GM19452 (cell line): Measurements from ENCODE around the gene MLST8.
A peak's percentile ranks its signal among the peaks of the same experiment; 100 is the strongest.
"Not testable (repeated sequence)": the region's sequence is repeated elsewhere in the genome, so short reads cannot be mapped to it uniquely, and the experiment has no call there.

Experiments used
- ATAC-seq: cut with Tn5 transposase; IDR thresholded peaks from one replicate; pipeline ENCODE4 v1.9.1; 2021; ENCODE audit not compliant: unreplicated experiment

Gene MLST8

DNA sequence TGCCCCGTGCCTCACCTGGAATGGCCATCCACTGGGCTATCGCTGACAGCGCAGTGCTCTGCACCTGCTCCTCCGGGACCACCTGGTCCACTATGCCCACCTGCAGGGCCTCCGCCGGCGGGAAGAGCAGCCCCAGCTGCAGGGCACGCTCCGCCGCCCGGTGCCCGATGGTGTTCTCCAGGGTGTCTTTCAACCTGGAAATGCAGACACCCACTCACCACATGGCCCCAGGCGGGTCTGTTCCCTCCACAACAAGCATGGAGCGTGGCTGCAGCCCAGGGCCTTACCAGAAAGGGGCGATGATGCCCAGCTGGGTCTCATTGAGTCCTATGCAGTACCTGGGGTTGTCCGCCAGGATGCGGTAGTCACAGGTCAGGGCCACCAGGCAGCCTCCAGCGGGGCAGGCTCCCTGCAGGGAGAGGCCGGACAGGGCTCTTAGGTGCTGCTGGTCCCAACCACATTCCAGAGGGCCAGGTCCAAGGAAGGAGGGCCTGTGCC, 37.8 kb downstream of the MLST8 start:
- ATAC-seq, result no peak

GRCh38 chr16:2243781-2244180, 38.5 kb downstream of the MLST8 start:
- ATAC-seq, result no peak

- ATAC-seq, result no peak
Observed at GRCh38 chr16:2244301-2244700, 39.0 kb downstream of the MLST8 start.

DNA sequence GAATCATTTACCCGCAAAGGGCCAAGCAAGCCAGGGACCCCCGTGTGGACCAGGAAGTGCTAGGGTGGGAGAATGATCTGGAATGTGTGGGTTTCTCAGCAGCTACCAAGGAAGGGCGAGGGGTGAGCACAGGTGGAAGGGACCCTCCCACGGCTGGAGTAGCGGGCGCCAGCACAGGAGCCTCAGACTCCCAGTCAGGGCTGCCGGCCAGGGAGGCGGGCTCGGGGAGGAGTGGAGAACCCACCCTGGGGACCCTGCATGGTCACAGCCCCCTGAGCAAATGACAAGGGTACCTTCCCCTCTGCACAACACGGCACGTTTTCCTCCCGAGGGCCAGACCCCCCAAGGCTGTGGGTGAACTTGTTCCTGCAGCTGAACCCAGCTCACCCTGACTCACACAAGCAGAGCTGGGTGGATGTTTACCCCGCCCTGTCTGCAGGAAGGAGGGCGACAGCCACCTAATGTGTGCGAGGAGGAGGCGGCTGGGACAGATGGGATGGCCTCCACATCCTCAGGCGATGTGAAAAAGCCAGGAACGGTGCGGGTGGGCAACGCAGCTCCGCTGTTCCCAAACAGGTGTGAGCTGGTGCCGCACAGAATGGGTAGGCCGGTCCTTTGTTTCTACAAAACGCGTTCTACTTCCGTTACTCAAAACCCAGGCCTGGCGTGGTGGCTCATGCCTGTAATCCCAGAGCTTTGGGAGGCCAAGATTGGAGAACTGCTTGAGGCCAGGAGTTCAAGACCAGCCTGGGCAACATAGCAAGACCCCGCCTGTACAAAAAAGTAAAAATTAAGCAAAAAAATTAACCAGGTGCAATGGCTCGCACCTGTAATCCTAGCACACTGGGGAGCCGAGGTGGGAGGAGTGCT, 39.9 kb downstream of the MLST8 start:
- ATAC-seq, result no peak

DNA sequence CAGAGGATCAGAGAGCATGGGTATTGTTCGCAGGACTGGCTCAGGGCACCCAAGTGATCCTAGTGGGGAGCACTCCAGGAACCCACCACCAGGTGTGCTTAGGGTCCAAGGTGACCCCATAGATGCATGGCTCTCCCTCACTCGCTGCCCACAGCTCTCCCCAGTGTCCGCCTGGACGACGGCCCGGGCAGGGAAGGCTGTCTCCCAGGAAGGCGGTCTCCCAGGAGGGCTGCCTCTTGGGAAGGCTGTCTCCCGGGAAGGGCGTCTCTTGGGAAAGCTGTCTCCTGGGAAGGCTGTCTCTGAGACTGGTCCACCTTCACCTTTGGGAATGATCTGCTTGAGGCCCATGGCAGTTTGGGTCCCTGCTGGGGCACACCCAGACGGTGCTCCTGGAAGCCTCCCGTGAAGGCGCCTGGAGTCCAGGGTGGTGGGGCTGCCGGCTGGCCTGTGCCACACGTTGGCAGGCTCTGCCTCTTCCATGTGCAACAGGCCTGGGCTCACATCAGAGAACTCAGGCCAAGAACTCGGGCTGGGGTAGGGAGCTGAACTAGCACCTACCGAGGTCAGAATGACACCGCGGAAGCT, 41.1 kb downstream of the MLST8 start:
- no peak for ATAC-seq

DNA sequence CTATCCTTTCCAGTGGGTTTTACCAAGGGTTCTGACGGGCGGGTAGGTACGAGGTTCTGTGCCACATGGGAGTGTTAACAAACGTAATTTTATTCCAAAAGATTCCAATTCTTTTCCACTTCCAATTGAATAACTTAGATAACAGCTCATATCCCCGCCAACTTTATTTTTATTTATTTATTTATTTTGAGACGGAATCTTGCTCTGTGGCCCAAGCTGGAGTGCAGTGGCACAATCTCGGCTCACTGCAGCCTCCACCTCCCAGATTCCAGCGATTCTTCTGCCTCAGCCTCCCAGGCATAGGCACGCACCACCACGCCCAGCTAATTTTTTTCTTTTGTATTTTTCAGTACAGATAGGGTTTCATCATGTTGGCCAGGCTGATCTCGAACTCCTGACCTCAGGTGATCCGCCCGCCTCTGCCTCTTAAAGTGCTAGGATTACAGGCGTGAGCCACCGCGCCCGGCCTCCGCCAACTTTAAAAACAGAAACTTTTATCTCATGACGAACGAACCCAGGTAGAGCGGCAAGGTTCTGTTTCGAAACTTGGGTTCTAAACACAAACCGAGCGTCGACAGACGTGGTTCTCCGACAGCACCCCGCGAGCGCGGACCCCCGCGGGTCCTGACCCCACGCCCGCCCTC, 45.5 kb downstream of the MLST8 start:
- no peak for ATAC-seq

- peak; percentile 80 for ATAC-seq
Observed at GRCh38 chr16:2251296-2252111, 46.2 kb downstream of the MLST8 start, which contains the start of gene ECI1. Gene ECI1, minus strand, starts transcription at chr16:2251587. Its CDS starts 21 bp downstream, at chr16:2251566.

DNA sequence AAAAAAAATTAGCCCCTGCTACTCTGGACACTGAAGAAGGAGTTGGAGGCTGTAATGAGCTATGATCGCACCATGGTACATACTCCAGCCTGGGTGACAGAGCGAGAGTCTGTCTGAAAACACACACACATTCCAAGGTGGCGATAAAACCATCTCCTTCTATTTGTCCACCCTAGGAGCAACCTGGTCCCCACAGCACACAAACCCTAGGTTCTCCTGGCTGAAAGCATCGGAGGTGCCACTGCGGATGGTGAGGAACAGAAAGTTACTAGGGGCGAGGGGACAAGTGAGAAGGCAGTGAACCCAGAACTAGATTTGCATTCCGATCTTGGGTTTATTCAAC, 47.5 kb downstream of the MLST8 start:
- ATAC-seq, result no peak

DNA sequence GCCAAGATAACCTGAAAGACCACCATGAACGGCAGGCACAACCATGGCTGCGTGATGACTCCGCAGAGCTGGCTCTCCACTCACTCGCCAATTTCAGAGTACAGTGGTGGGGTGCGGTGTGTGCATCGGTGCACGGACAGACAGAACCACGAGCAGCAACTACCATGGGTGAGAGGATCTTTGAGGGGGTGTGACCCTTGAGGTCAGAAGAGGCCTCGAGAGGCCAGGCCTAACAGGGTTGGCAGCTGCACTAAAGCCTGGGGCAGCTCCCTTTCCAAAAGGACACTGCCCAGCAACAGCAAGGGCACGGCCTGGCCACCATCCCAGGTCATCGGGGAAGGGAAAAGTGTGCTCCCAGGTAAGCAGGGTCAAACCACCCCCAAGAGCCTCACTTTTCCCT, 48.0 kb downstream of the MLST8 start:
- ATAC-seq, result no peak

GRCh38 chr16:2256531-2257140, 51.4 kb downstream of the MLST8 start:
- ATAC-seq, result no peak

DNA sequence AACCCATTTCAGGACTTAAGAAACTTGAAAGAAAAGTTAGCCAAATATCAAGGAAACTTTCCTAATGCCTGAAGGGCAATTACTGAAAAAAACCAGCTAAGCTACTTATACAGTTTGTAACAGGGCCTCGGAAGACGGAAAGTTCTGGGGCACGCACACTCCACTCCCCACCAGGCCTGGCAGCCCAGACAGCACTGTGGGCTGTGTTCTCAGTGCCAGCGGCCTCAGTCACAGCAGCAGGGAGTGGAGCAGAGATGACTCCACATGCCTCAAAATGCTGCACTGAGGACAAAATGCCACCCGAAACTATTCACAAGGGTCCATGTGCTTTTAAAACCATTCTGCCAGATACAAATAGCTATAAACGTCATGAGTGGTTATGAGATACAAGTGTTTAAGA, 52.5 kb downstream of the MLST8 start:
- no peak for ATAC-seq

- ATAC-seq, result not testable (repeated sequence)
Observed at GRCh38 chr16:2258530-2258929, 53.3 kb downstream of the MLST8 start.
